Stimulated activated CD4-positive, alpha-beta T cell treated with anti-CD3 and anti-CD28 coated beads, Interleukin-2, amount 100 ng/mL, for 24 hours (primary cell): ENCODE measurements around the gene DCDC2C.
"Not testable (repeated sequence)": the region's sequence is repeated elsewhere in the genome, so short reads cannot be mapped to it uniquely, and the experiment has no call there.

Experiments
- DNase-seq, 2 donors: peaks; one replicate each; pipeline ENCODE4 v3.0.0-alpha.2; 2020

DCDC2C gene

GRCh38 chr2:3778851-3779495, 75.6 kb downstream of the DCDC2C start:
- DNase-seq: no peak

- DNase-seq: no peak
Measured at GRCh38 chr2:3779496-3780049, 76.2 kb downstream of the DCDC2C start.

- peak; percentile 51 to 67 for DNase-seq
Measured at GRCh38 chr2:3780477-3781402, 77.4 kb downstream of the DCDC2C start.

- no peak for DNase-seq
Measured at GRCh38 chr2:3784731-3785130, 81.4 kb downstream of the DCDC2C start.

- no peak for DNase-seq
Measured at GRCh38 chr2:3785220-3785889, 82.0 kb downstream of the DCDC2C start.

GRCh38 chr2:3785890-3786273, 82.5 kb downstream of the DCDC2C start:
- no peak for DNase-seq

GRCh38 chr2:3787768-3788167, 84.4 kb downstream of the DCDC2C start:
- no peak for DNase-seq

- no peak for DNase-seq
Measured at GRCh38 chr2:3789256-3789655, 85.9 kb downstream of the DCDC2C start.

GRCh38 chr2:3793249-3793648, 89.9 kb downstream of the DCDC2C start:
- DNase-seq: no peak

GRCh38 chr2:3801506-3801905, 98.1 kb downstream of the DCDC2C start:
- DNase-seq: no peak

- peak in 1 of 2 donors; percentile 2 for DNase-seq
Measured at GRCh38 chr2:3805201-3805939, 102.0 kb downstream of the DCDC2C start.

- no peak for DNase-seq
Measured at GRCh38 chr2:3806168-3806567, 102.8 kb downstream of the DCDC2C start.

- no peak for DNase-seq
Measured at GRCh38 chr2:3806730-3807129, 103.4 kb downstream of the DCDC2C start.

GRCh38 chr2:3807853-3808252, 104.5 kb downstream of the DCDC2C start:
- DNase-seq: no peak

- DNase-seq: no peak
Measured at GRCh38 chr2:3814706-3815245, 111.4 kb downstream of the DCDC2C start.

GRCh38 chr2:3817144-3817543, 113.8 kb downstream of the DCDC2C start:
- DNase-seq: not testable (repeated sequence)

- DNase-seq: no peak
Measured at GRCh38 chr2:3823748-3824147, 120.4 kb downstream of the DCDC2C start.

- DNase-seq: peak in 1 of 2 donors; percentile 24
Measured at GRCh38 chr2:3827673-3828575, 124.5 kb downstream of the DCDC2C start.

GRCh38 chr2:3830796-3831195, 127.4 kb downstream of the DCDC2C start:
- no peak for DNase-seq

- DNase-seq: no peak
Measured at GRCh38 chr2:3837086-3837485, 133.7 kb downstream of the DCDC2C start.

GRCh38 chr2:3838348-3838747, 135.0 kb downstream of the DCDC2C start:
- DNase-seq: no peak
